KMS-11 (cell line): ENCODE data around the gene USF2.

Experiments used
- H2AFZ ChIP-seq: fragments of 200-600 bp; sonication (generic); 2 replicates; pipeline ENCODE4 v1.6.1; 2016; ENCODE audit warnings: antibody characterized with exemption, mixed run types, low read depth
- H3K27ac ChIP-seq: fragments of 200-600 bp; sonication (generic); 2 replicates; pipeline ENCODE4 v1.6.1; 2016; ENCODE audit warnings: mild to moderate bottlenecking, mixed run types
- H3K27me3 ChIP-seq: fragments of 200-600 bp; sonication (generic); 2 replicates; pipeline ENCODE4 v1.6.1; 2017; ENCODE audit warnings: mild to moderate bottlenecking, low read depth, mixed run types, moderate library complexity; ENCODE audit not compliant: insufficient read depth
- H3K36me3 ChIP-seq: fragments of 200-600 bp; sonication (generic); 2 replicates; pipeline ENCODE4 v1.6.1; 2017; ENCODE audit warnings: mild to moderate bottlenecking, mixed run types; ENCODE audit not compliant: insufficient read depth
- H3K4me1 ChIP-seq: fragments of 200-600 bp; sonication (generic); 2 replicates; pipeline ENCODE4 v1.6.1; 2016; ENCODE audit warnings: mild to moderate bottlenecking, low read depth, mixed run types; ENCODE audit not compliant: poor library complexity, severe bottlenecking
- H3K4me2 ChIP-seq: fragments of 200-600 bp; sonication (generic); 2 replicates; pipeline ENCODE4 v1.7.0; 2016; ENCODE audit warnings: mild to moderate bottlenecking, mixed run types
- H3K4me3 ChIP-seq: fragments of 200-600 bp; sonication (generic); IDR thresholded peaks from 2 replicates; pipeline ENCODE4 v1.6.1; 2017; ENCODE audit warnings: low read depth, low read length, mixed read lengths; ENCODE audit not compliant: insufficient read depth
- H3K79me2 ChIP-seq: fragments of 200-600 bp; sonication (generic); 2 replicates; pipeline ENCODE4 v1.6.1; 2016; ENCODE audit warnings: low read depth, mixed run types; ENCODE audit not compliant: insufficient read depth
- H3K9ac ChIP-seq: fragments of 200-600 bp; sonication (generic); 2 replicates; pipeline ENCODE4 v1.6.1; 2016; ENCODE audit warnings: mild to moderate bottlenecking, mixed run types
- H4K20me1 ChIP-seq: fragments of 200-600 bp; sonication (generic); 2 replicates; pipeline ENCODE4 v1.6.1; 2016; ENCODE audit warnings: mild to moderate bottlenecking, mixed run types; ENCODE audit not compliant: insufficient read depth
- CTCF ChIP-seq: fragments of 200-600 bp; sonication (generic); conservative IDR thresholded peaks from 2 replicates; pipeline ENCODE4 v1.6.1; 2017; ENCODE audit warnings: low read depth, mild to moderate bottlenecking, antibody characterized with exemption, low read length, moderate library complexity, mixed read lengths

The USF2 gene

GRCh38 chr19:35272954-35273649, 4.3 kb downstream of the USF2 start:
- H3K79me2 ChIP-seq = no peaks in the 10 kb centered on the region; the same call in 1 of the 2 replicates
- H3K27me3 ChIP-seq = no peaks in the 10 kb centered on the region
- no peaks in the 10 kb centered on the region for H3K36me3 ChIP-seq
- no peak overlapping the region for H3K27ac ChIP-seq
- H3K4me1 ChIP-seq = peaks cover 6% of the 10 kb centered on the region
- no peak overlapping the region for H3K9ac ChIP-seq
- no peaks in the 10 kb centered on the region for H4K20me1 ChIP-seq
- H3K4me2 ChIP-seq = no peak overlapping the region
- H2AFZ ChIP-seq = no peak overlapping the region
- no peak overlapping the region for H3K4me3 ChIP-seq
- TF ChIP-seq CTCF = no peak

DNA sequence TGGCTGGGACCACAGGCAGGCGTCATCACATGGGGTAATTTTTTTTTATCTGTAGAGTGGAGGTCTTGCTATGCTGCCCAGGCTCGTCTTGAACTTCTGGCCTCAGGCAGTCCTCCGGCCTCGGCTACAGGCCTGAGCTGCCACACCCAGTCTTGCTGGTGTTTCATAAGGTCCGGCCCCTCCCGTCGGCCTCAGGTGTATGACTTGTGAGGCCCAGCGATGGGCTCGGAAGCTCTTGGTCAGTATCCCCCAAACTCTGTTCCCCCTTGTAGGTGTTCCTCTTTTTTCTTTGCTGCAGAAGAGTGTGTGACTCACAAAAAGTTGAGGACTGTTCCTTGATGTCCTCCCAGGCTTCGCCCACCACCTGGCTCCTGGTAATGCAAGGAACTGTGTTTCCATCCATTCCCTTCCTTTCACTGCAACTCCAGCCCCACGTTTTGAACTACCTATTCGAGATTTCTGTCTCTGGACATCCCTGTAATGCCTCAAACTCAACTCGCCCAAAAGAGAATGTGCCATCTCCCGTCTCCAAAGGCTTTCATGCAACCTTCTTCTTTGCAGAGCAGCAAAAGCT, 5.0 kb downstream of the USF2 start:
- H3K36me3 ChIP-seq = no peaks in the 10 kb centered on the region
- H3K4me2 ChIP-seq = no peak overlapping the region
- no peak for TF ChIP-seq CTCF

DNA sequence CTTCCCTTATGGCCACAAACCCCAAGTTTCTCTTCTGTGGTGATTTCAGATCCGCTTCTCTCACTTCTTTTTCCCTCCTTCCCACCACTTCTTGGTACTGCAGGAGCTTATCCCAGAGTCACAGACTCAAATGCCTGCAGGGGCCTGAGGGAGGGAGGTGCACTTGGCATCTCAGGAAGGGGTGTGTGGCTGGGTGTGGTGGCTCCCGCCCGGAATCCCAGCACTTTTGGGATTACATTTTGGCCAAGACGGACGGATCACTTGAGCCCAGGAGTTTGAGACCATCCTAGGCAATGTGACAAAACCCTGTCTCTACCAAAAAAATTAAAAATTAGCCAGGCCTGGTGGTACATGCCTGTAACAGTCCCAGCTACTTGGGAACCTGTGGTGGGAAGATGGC, 5.6 kb downstream of the USF2 start:
- Histone ChIP-seq H3K4me1 (peaks cover 6% of the 10 kb centered on the region), H3K9ac (no peak overlapping the region), H3K36me3 (no peaks in the 10 kb centered on the region)

More for the DNA sequence above, 5.0 kb downstream of the USF2 start:
- no peaks in the 10 kb centered on the region; the same call in 1 of the 2 replicates for H3K79me2 ChIP-seq
- peaks cover 6% of the 10 kb centered on the region for H3K4me1 ChIP-seq
- no peak overlapping the region for H3K4me3 ChIP-seq
- no peak overlapping the region for H2AFZ ChIP-seq
- H3K27me3 ChIP-seq = no peaks in the 10 kb centered on the region
- H3K9ac ChIP-seq = no peak overlapping the region
- H4K20me1 ChIP-seq = no peaks in the 10 kb centered on the region
- H3K27ac ChIP-seq = no peak overlapping the region

DNA sequence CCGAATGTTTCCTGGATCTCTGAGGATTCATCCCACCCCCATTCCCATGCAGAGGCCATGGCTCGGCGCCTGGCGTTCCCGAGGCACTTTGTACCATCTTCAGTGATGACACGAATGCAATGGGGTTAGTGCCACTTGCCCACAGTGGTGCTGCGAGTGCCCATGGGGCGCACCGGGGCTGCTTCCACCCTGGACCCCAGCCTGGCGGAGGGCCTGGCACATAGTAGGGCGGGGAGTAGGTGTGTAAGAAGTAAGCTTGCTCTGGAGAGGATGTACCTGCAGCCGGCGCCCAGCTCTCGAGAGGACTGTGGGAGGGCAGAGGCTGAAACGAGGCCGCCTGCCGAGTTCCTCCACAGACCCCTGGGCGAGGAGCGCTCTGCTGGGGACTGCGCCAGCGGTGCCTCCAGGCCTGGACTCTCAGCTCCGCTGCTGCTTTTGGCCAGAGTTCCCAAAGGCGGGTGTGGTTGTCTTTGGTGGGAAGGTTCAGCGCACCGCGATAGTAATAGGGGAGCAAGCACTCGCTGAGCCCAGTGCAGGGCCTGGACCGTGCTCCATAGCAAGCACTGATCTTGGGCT, 8.0 kb downstream of the USF2 start:
- no peak for TF ChIP-seq CTCF
- Histone ChIP-seq H3K27ac (no peak overlapping the region), H4K20me1 (no peaks in the 10 kb centered on the region)

More for the DNA sequence above, 5.6 kb downstream of the USF2 start:
- H3K27me3 ChIP-seq = no peaks in the 10 kb centered on the region
- no peaks in the 10 kb centered on the region; the same call in 1 of the 2 replicates for H3K79me2 ChIP-seq
- H4K20me1 ChIP-seq = no peaks in the 10 kb centered on the region
- no peak overlapping the region for H3K4me2 ChIP-seq
- no peak overlapping the region for H3K27ac ChIP-seq
- H2AFZ ChIP-seq = no peak overlapping the region
- no peak overlapping the region for H3K4me3 ChIP-seq
- TF ChIP-seq CTCF = no peak

More for the DNA sequence above, 8.0 kb downstream of the USF2 start:
- Histone ChIP-seq H3K36me3 (no peaks in the 10 kb centered on the region), H3K4me1 (no peaks in the 10 kb centered on the region), H3K79me2 (no peaks in the 10 kb centered on the region; the same call in 1 of the 2 replicates), H3K4me3 (no peak overlapping the region), H2AFZ (no peak overlapping the region), H3K9ac (no peak overlapping the region), H3K4me2 (no peak overlapping the region), H3K27me3 (no peaks in the 10 kb centered on the region)
